OCI-LY7 (cell line): ENCODE results near the gene PIK3CG. TPM values are rescaled to one million over a fixed set of nuclear protein-coding genes. Genes with fewer than 3 reads are reported as not detected.
"Not testable (repeated sequence)": the region's sequence is repeated elsewhere in the genome, so short reads cannot be mapped to it uniquely, and the experiment has no call there.

ENCODE experiments used
- BruUV-seq: library from RNA; stranded (reverse); fragments of 400-500 nt; replicated peaks from 2 replicates; lab custom pipeline; 2021; lab: Mats Ljungman, UMichigan
- CTCF ChIA-PET: fragments of 300-600 bp; sonication (Branson Sonifier 250); formaldehyde crosslinking; loops from one replicate; lab custom pipeline; 2022; ENCODE audit warnings: antibody characterized with exemption; ENCODE audit not compliant: unreplicated experiment; lab: Charles Lee
- POLR2A ChIA-PET: fragments of 300-600 bp; sonication (Branson Sonifier 250); formaldehyde crosslinking; loops from one replicate; lab custom pipeline; 2022; ENCODE audit warnings: antibody characterized with exemption; lab: Charles Lee
- DNase-seq: peaks from one replicate; pipeline ENCODE4 v3.0.0-alpha.2; 2015; ENCODE audit warnings: low spot score
- H2AFZ ChIP-seq: fragments of 200-600 bp; sonication (generic), shearing (Covaris generic); 2 replicates; pipeline ENCODE4 v1.6.1; 2014; ENCODE audit warnings: mild to moderate bottlenecking, antibody characterized with exemption, low read length, moderate library complexity
- H3K27ac ChIP-seq: fragments of 200-600 bp; sonication (generic); 2 replicates; pipeline ENCODE4 v1.5.1; 2014; ENCODE audit warnings: mixed run types, low read depth, mild to moderate bottlenecking, moderate library complexity, low read length, inconsistent platforms; ENCODE audit not compliant: poor library complexity, severe bottlenecking
- H3K36me3 ChIP-seq: fragments of 200-600 bp; sonication (generic); 2 replicates; pipeline ENCODE4 v1.6.1; 2014; ENCODE audit warnings: mild to moderate bottlenecking, antibody characterized with exemption, low read length, moderate library complexity, mixed read lengths; ENCODE audit not compliant: insufficient read depth
- H3K4me1 ChIP-seq: fragments of 200-600 bp; sonication (generic); 2 replicates; pipeline ENCODE4 v1.5.1; 2014; ENCODE audit warnings: mild to moderate bottlenecking, low read length; ENCODE audit not compliant: insufficient read depth, poor library complexity, severe bottlenecking
- H3K4me2 ChIP-seq: fragments of 200-600 bp; sonication (generic); 2 replicates; pipeline ENCODE4 v1.6.1; 2014; ENCODE audit warnings: mild to moderate bottlenecking, low read length
- H3K4me3 ChIP-seq: fragments of 200-600 bp; sonication (generic); 2 replicates; pipeline ENCODE4 v1.5.1; 2014; ENCODE audit warnings: mild to moderate bottlenecking, low read depth, low read length; ENCODE audit not compliant: poor library complexity, severe bottlenecking
- H3K79me2 ChIP-seq: fragments of 200-600 bp; sonication (generic); 2 replicates; pipeline ENCODE4 v1.6.1; 2016; ENCODE audit warnings: low read depth, mild to moderate bottlenecking, low read length, moderate library complexity, mixed read lengths; ENCODE audit not compliant: insufficient read depth
- H3K9me2 ChIP-seq: fragments of 200-600 bp; sonication (generic); 2 replicates; pipeline ENCODE4 v1.6.1; 2016; ENCODE audit warnings: mild to moderate bottlenecking, low read length, mixed read lengths; ENCODE audit not compliant: insufficient read depth
- H3K9me3 ChIP-seq: fragments of 200-600 bp; sonication (generic); 2 replicates; pipeline ENCODE4 v1.6.1; 2014; ENCODE audit warnings: mild to moderate bottlenecking, mixed run types, low read length, mixed read lengths
- H4K20me1 ChIP-seq: fragments of 200-600 bp; sonication (generic); 2 replicates; pipeline ENCODE4 v1.6.1; 2014; ENCODE audit warnings: mild to moderate bottlenecking, antibody characterized with exemption, low read length, moderate library complexity, mixed read lengths; ENCODE audit not compliant: insufficient read depth
- CTCF ChIP-seq: fragments of 200-600 bp; sonication (generic); conservative IDR thresholded peaks from 2 replicates; pipeline ENCODE4 v1.5.1; 2014; ENCODE audit warnings: mild to moderate bottlenecking, antibody characterized with exemption, low read length, moderate library complexity, mixed read lengths
- EZH2phosphoT487 ChIP-seq: fragments of 200-600 bp; sonication (generic); IDR thresholded peaks from 2 replicates; pipeline ENCODE4 v1.6.1; 2018; ENCODE audit warnings: low read depth, borderline replicate concordance, mild to moderate bottlenecking, mixed run types, antibody characterized with exemption, low read length, moderate library complexity, mixed read lengths
- intact Hi-C: fragments of 100-400 bp; cut with micrococcal nuclease; formaldehyde crosslinking; loops from one replicate; pipeline ENCODE4 v1.10.0; 2022; ENCODE audit not compliant: unreplicated experiment
- total RNA-seq, 2 experiments: library from RNA; depleted of rRNA in 1 of 2; stranded (reverse); fragments of >200 nt in 1 of 2; shearing (Covaris generic) in 1 of 2; gene quantifications; 2 replicates each; pipeline ENCODE4 v1.2.3, GENCODE V29; 2014 to 2022

The PIK3CG gene
- total RNA-seq, 2 experiments from 2014 or later: 22.8 to 47.2 TPM

- intact Hi-C loops, CTCF ChIA-PET: not testable (repeated sequence)
These were observed 33.9 kb downstream of the PIK3CG start for GRCh38 chr7:106898967-106899366.

GRCh38 chr7:106901828-106902441, 36.9 kb downstream of the PIK3CG start:
- peaks cover 14% of the 10 kb centered on the region; the same call in 1 of the 2 replicates for H3K9me3 ChIP-seq
- H3K4me2 ChIP-seq: no peak overlapping the region
- POLR2A ChIA-PET: interaction anchor here (0.6 to 0.9 kb wide), 3 partner anchors 16 to 822 kb away, joined by 3 to 5 read pairs (median 4); no protein-coding TSS in a partner anchor
- CTCF ChIA-PET: no interaction called here
- H3K36me3 ChIP-seq: peaks cover 71% of the 10 kb centered on the region
- H3K27ac ChIP-seq: no peak overlapping the region
- TF ChIP-seq CTCF: no peak
- no peak for TF ChIP-seq EZH2phosphoT487
- H3K9me2 ChIP-seq: no peaks in the 10 kb centered on the region
- no peak overlapping the region for H3K4me3 ChIP-seq
- no peak for DNase-seq
- BruUV-seq: no TSS peak
- H3K4me1 ChIP-seq: no peaks in the 10 kb centered on the region
- no peak overlapping the region for H2AFZ ChIP-seq
- H4K20me1 ChIP-seq: no peaks in the 10 kb centered on the region
- intact Hi-C loops: no loop called here
- H3K79me2 ChIP-seq: no peaks in the 10 kb centered on the region

More at GRCh38 chr7:106898967-106899366, 33.9 kb downstream of the PIK3CG start:
- peaks cover 57% of the 10 kb centered on the region for H3K36me3 ChIP-seq
- not testable (repeated sequence) for H3K4me2 ChIP-seq, H3K79me2 ChIP-seq, H4K20me1 ChIP-seq, BruUV-seq, DNase-seq, H3K9me2 ChIP-seq, H3K4me3 ChIP-seq, H3K27ac ChIP-seq, H2AFZ ChIP-seq
- peaks cover 14% of the 10 kb centered on the region; the same call in 1 of the 2 replicates for H3K9me3 ChIP-seq
- POLR2A ChIA-PET: interaction anchor here (1.1 kb wide), 1 partner anchor 12 kb away, joined by 3 read pairs; no protein-coding TSS in a partner anchor
- peaks cover 28% of the 10 kb centered on the region for H3K4me1 ChIP-seq

- DNase-seq: no peak
- Histone ChIP-seq H3K79me2 (no peaks in the 10 kb centered on the region), H3K4me1 (no peaks in the 10 kb centered on the region), H3K9me2 (no peaks in the 10 kb centered on the region), H3K9me3 (no peaks in the 10 kb centered on the region), H4K20me1 (no peaks in the 10 kb centered on the region), H2AFZ (no peak overlapping the region), H3K36me3 (peaks cover 47% of the 10 kb centered on the region), H3K27ac (no peak overlapping the region), H3K4me3 (no peak overlapping the region), H3K4me2 (no peak overlapping the region)
- no TSS peak for BruUV-seq
- no peak for TF ChIP-seq CTCF
- ChIA-PET CTCF (no interaction called here), POLR2A (interaction anchor here (0.6 to 2.2 kb wide), 3 partner anchors 11 to 436 kb away, joined by 3 to 9 read pairs (median 6); partner anchors contain the start of gene PIK3CG)
- intact Hi-C loops: no loop called here
These were observed 40.7 kb downstream of the PIK3CG start for GRCh38 chr7:106905734-106906133.
